SU-DHL-6 (cell line): ENCODE results near the gene CUBN.

Source experiments
- H2AFZ ChIP-seq: fragments of 200-600 bp; sonication (generic); 2 replicates; pipeline ENCODE4 v1.6.1; 2014; ENCODE audit warnings: low read depth, mild to moderate bottlenecking, moderate library complexity, mixed read lengths, antibody characterized with exemption, low read length; ENCODE audit not compliant: severe bottlenecking
- H3F3A ChIP-seq: fragments of 200-600 bp; shearing (Covaris generic); 2 replicates; pipeline ENCODE4 v1.6.0; 2016; ENCODE audit warnings: antibody characterized with exemption, mild to moderate bottlenecking; ENCODE audit not compliant: insufficient read depth
- H3K27ac ChIP-seq: fragments of 200-600 bp; sonication (generic); 2 replicates; pipeline ENCODE4 v1.5.1; 2016; ENCODE audit warnings: low read depth, mild to moderate bottlenecking, low read length, moderate library complexity, mixed read lengths
- H3K27me3 ChIP-seq: fragments of 200-600 bp; sonication (generic), shearing (Covaris generic); 2 replicates; pipeline ENCODE4 v1.6.0; 2014; ENCODE audit warnings: mild to moderate bottlenecking, low read length
- H3K36me3 ChIP-seq: fragments of 200-600 bp; sonication (generic); 2 replicates; pipeline ENCODE4 v1.6.1; 2014; ENCODE audit warnings: mild to moderate bottlenecking, low read length, mixed read lengths
- H3K4me2 ChIP-seq: fragments of 300-600, 200-600 bp; shearing (Covaris generic), sonication (generic); 2 replicates; pipeline ENCODE4 v1.6.0; 2014; ENCODE audit warnings: low read length, low read depth, mild to moderate bottlenecking; ENCODE audit not compliant: poor library complexity, severe bottlenecking
- H3K4me3 ChIP-seq: fragments of 200-600 bp; sonication (generic); 2 replicates; pipeline ENCODE4 v1.5.1; 2014; ENCODE audit warnings: antibody characterized with exemption, low read length, mild to moderate bottlenecking, mixed read lengths; ENCODE audit not compliant: insufficient read depth, poor library complexity, severe bottlenecking
- H3K79me2 ChIP-seq: fragments of 200-600 bp; sonication (generic); 2 replicates; pipeline ENCODE4 v1.6.1; 2014; ENCODE audit warnings: mild to moderate bottlenecking, low read length, moderate library complexity; ENCODE audit not compliant: insufficient read depth
- H3K9ac ChIP-seq: fragments of 200-600 bp; sonication (generic); 2 replicates; pipeline ENCODE4 v1.7.0; 2014; ENCODE audit warnings: mild to moderate bottlenecking, low read length
- H3K9me2 ChIP-seq: fragments of 200-600 bp; sonication (generic); replicated peaks from 2 replicates; pipeline ENCODE4 v1.6.1; 2014; ENCODE audit warnings: low read length; ENCODE audit not compliant: insufficient read depth
- H3K9me3 ChIP-seq: fragments of 200-600 bp; sonication (generic); 2 replicates; pipeline ENCODE4 v1.6.1; 2014; ENCODE audit warnings: low read length, mixed read lengths; ENCODE audit not compliant: insufficient read depth
- H4K20me1 ChIP-seq: fragments of 200-600 bp; sonication (generic); 2 replicates; pipeline ENCODE4 v1.6.1; 2014; ENCODE audit warnings: low read depth, mild to moderate bottlenecking, antibody characterized with exemption, low read length, moderate library complexity, mixed read lengths
- CTCF ChIP-seq: fragments of 200-600 bp; sonication (generic); IDR thresholded peaks from one replicate; pipeline ENCODE4 v1.5.1; 2017; ENCODE audit warnings: antibody characterized with exemption, mild to moderate bottlenecking, low read length, moderate library complexity; ENCODE audit not compliant: insufficient read depth, poor library complexity, severe bottlenecking
- EZH2phosphoT487 ChIP-seq: fragments of 200-600 bp; sonication (generic), shearing (Covaris generic); conservative IDR thresholded peaks from 2 replicates; pipeline ENCODE4 v1.6.1; 2018; ENCODE audit warnings: mild to moderate bottlenecking, antibody characterized with exemption, low read length, moderate library complexity, mixed read lengths

Gene CUBN

GRCh38 chr10:17046989-17047388 lies 82.6 kb downstream of the CUBN start:
- H3K36me3 ChIP-seq, result no peaks in the 10 kb centered on the region
- no peak overlapping the region for H3K27ac ChIP-seq
- H2AFZ ChIP-seq, result no peak overlapping the region
- no peaks in the 10 kb centered on the region for H3K9me3 ChIP-seq
- H3K79me2 ChIP-seq, result no peaks in the 10 kb centered on the region
- no peak overlapping the region for H3K4me3 ChIP-seq
- H3K9me2 ChIP-seq, result no peaks in the 10 kb centered on the region
- H4K20me1 ChIP-seq, result no peaks in the 10 kb centered on the region
- no peak for TF ChIP-seq CTCF
- no peak for TF ChIP-seq EZH2phosphoT487
- H3K9ac ChIP-seq, result no peak overlapping the region
- no peak overlapping the region for H3K4me2 ChIP-seq
- H3K27me3 ChIP-seq, result no peaks in the 10 kb centered on the region
- H3F3A ChIP-seq, result no peaks in the 10 kb centered on the region

- Histone ChIP-seq H3K27me3 (no peaks in the 10 kb centered on the region), H3K9me3 (no peaks in the 10 kb centered on the region), H3F3A (no peaks in the 10 kb centered on the region), H3K9me2 (no peaks in the 10 kb centered on the region), H3K4me2 (no peak overlapping the region), H3K36me3 (no peaks in the 10 kb centered on the region), H4K20me1 (no peaks in the 10 kb centered on the region), H3K79me2 (no peaks in the 10 kb centered on the region), H2AFZ (no peak overlapping the region), H3K9ac (no peak overlapping the region), H3K4me3 (no peak overlapping the region), H3K27ac (no peak overlapping the region)
- no peak for TF ChIP-seq CTCF
- TF ChIP-seq EZH2phosphoT487, result no peak
Measured at GRCh38 chr10:17043586-17043985, 86.0 kb downstream of the CUBN start.

GRCh38 chr10:17041626-17042520 lies 87.7 kb downstream of the CUBN start:
- H3K36me3 ChIP-seq, result no peaks in the 10 kb centered on the region
- H4K20me1 ChIP-seq, result no peaks in the 10 kb centered on the region
- H3K27ac ChIP-seq, result no peak overlapping the region
- H3K9me2 ChIP-seq, result no peaks in the 10 kb centered on the region
- no peak overlapping the region for H3K9ac ChIP-seq
- H3K9me3 ChIP-seq, result no peaks in the 10 kb centered on the region
- no peaks in the 10 kb centered on the region for H3K79me2 ChIP-seq
- no peak overlapping the region for H2AFZ ChIP-seq
- no peak overlapping the region for H3K4me3 ChIP-seq
- H3K4me2 ChIP-seq, result no peak overlapping the region
- TF ChIP-seq EZH2phosphoT487, result no peak
- TF ChIP-seq CTCF, result no peak
- no peaks in the 10 kb centered on the region for H3K27me3 ChIP-seq
- no peaks in the 10 kb centered on the region for H3F3A ChIP-seq
